Liver (tissue), 3 donors: ENCODE measurements around the gene XRRA1.

Source experiments
- SP1 ChIP-seq: IDR thresholded peaks from 2 replicates; pipeline ENCODE4 v1.6.1; 2018; ENCODE audit warnings: antibody characterized with exemption, mild to moderate bottlenecking
- TAF1 ChIP-seq: conservative IDR thresholded peaks from 2 replicates; pipeline ENCODE4 v1.6.1; 2016; ENCODE audit warnings: antibody characterized with exemption, mild to moderate bottlenecking
- YY1 ChIP-seq: IDR thresholded peaks from 2 replicates; pipeline ENCODE4 v1.6.1; 2016; ENCODE audit warnings: antibody characterized with exemption, mild to moderate bottlenecking
- TF ChIP-seq, protein P1 (sequence below): IDR thresholded peaks from 2 replicates; pipeline ENCODE4 v1.6.1; 2016; ENCODE audit warnings: antibody characterized with exemption
- TF ChIP-seq, protein P2 (sequence below): fragments of 150-350 bp; IDR thresholded peaks from 2 replicates; pipeline ENCODE4 v1.5.1; 2017; ENCODE audit warnings: improper control_type of control experiment, low read depth, low read length; ENCODE audit not compliant: missing input control
- TF ChIP-seq, protein P3 (sequence below): IDR thresholded peaks from 2 replicates; pipeline ENCODE4 v1.6.1; 2016; ENCODE audit warnings: antibody characterized with exemption
- TF ChIP-seq, protein P4 (sequence below): IDR thresholded peaks from 2 replicates; pipeline ENCODE4 v1.6.1; 2016; ENCODE audit warnings: antibody characterized with exemption, mild to moderate bottlenecking
- donor health status: healthy.
- donor health status: healthy.

DNA sequence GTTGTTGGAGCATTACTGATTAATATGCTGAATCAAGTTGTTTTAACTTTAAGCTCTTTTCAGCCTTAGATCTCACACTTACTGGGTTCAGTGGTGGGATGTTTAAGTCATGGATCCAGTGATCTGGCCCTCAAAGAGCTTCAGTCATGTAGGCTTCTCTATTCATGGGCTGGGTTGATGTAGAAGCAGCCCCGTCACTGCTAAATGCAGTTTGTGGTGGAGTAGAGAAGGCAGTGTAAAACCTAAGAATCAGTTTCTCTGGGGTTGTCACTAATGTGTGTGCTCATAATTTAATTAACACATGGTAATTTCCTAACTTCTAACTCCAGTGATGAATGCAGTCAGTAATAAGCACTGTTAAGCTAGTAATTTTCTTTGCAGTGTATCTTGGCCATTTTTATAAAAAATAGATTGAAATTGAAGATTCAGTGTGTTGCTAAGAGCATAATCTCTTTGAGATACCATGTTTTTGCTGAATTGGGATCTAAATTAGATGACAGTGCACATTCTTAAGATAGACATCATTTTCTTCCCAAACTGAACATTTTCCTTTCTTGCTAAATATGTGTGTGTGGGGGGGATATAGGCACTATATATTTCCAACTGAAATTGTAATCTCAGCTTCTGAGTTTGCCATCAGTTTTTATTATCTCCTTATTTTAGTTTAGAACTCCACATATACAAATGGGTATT lies 9.2 kb upstream of the XRRA1 start:
- TF ChIP-seq, protein P1, sequence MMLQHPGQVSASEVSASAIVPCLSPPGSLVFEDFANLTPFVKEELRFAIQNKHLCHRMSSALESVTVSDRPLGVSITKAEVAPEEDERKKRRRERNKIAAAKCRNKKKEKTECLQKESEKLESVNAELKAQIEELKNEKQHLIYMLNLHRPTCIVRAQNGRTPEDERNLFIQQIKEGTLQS, result no peak
- TF ChIP-seq SP1 (no peak), TAF1 (no peak), YY1 (no peak)
- TF ChIP-seq, protein P2, sequence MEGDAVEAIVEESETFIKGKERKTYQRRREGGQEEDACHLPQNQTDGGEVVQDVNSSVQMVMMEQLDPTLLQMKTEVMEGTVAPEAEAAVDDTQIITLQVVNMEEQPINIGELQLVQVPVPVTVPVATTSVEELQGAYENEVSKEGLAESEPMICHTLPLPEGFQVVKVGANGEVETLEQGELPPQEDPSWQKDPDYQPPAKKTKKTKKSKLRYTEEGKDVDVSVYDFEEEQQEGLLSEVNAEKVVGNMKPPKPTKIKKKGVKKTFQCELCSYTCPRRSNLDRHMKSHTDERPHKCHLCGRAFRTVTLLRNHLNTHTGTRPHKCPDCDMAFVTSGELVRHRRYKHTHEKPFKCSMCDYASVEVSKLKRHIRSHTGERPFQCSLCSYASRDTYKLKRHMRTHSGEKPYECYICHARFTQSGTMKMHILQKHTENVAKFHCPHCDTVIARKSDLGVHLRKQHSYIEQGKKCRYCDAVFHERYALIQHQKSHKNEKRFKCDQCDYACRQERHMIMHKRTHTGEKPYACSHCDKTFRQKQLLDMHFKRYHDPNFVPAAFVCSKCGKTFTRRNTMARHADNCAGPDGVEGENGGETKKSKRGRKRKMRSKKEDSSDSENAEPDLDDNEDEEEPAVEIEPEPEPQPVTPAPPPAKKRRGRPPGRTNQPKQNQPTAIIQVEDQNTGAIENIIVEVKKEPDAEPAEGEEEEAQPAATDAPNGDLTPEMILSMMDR, result no peak
- TF ChIP-seq, protein P3, sequence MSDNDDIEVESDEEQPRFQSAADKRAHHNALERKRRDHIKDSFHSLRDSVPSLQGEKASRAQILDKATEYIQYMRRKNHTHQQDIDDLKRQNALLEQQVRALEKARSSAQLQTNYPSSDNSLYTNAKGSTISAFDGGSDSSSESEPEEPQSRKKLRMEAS, result no peak
- TF ChIP-seq, protein P4, sequence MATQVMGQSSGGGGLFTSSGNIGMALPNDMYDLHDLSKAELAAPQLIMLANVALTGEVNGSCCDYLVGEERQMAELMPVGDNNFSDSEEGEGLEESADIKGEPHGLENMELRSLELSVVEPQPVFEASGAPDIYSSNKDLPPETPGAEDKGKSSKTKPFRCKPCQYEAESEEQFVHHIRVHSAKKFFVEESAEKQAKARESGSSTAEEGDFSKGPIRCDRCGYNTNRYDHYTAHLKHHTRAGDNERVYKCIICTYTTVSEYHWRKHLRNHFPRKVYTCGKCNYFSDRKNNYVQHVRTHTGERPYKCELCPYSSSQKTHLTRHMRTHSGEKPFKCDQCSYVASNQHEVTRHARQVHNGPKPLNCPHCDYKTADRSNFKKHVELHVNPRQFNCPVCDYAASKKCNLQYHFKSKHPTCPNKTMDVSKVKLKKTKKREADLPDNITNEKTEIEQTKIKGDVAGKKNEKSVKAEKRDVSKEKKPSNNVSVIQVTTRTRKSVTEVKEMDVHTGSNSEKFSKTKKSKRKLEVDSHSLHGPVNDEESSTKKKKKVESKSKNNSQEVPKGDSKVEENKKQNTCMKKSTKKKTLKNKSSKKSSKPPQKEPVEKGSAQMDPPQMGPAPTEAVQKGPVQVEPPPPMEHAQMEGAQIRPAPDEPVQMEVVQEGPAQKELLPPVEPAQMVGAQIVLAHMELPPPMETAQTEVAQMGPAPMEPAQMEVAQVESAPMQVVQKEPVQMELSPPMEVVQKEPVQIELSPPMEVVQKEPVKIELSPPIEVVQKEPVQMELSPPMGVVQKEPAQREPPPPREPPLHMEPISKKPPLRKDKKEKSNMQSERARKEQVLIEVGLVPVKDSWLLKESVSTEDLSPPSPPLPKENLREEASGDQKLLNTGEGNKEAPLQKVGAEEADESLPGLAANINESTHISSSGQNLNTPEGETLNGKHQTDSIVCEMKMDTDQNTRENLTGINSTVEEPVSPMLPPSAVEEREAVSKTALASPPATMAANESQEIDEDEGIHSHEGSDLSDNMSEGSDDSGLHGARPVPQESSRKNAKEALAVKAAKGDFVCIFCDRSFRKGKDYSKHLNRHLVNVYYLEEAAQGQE, result no peak
